NOMO-1 treated with DMSO at 0.1 percent for 48 hours (cell line): ENCODE measurements around the gene DDX4.

Experiments
- DNase-seq: peaks from one replicate; lab custom pipeline; 2025; ENCODE audit not compliant: unreplicated experiment; lab: John Stamatoyannopoulos, UW

DDX4 gene

GRCh38 chr5:55864606-55865541, 127.0 kb downstream of the DDX4 start:
- DNase-seq: peak; percentile 88

- no peak for DNase-seq
Observed at GRCh38 chr5:55865831-55866230, 128.0 kb downstream of the DDX4 start.

DNA sequence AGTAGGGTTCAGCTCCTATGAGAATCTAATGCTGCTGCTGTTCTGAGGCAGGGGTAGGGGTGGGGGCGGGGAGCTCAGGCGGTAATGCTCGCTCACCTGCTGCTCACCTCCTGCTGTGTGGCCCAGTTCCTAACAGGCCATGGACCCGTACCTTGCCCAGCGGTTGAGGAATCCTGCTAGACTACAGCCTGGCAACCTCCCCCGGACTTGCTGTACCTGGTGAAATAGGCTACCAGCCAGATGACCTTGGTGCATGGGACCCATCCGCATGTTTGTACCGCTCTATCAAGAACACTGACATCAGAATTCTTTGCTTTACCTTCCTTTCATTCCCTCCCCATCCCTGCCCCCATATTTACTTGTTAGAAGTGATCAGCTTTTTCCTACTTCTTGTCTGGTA, 128.6 kb downstream of the DDX4 start:
- no peak for DNase-seq
